Esophagus mucosa (tissue), 1 donor: Measurements from ENCODE around the gene SERTAD3. TPM values are rescaled to one million over a fixed set of nuclear protein-coding genes. Genes with fewer than 3 reads are reported as not detected.

Source experiments
- ATAC-seq: fragments of 200-7000 bp; cut with Tn5 transposase; one replicate; pipeline ENCODE4 v1.9.1; 2020
- total RNA-seq: library from RNA; stranded (reverse); gene quantifications from one replicate; pipeline ENCODE4 v1.2.4, GENCODE V29; 2023
- donor health status: DM: yes; HTN: yes; CAD: no.

SERTAD3 gene
- total RNA-seq, 1 donor from 2014 or later = 20.7 TPM

DNA sequence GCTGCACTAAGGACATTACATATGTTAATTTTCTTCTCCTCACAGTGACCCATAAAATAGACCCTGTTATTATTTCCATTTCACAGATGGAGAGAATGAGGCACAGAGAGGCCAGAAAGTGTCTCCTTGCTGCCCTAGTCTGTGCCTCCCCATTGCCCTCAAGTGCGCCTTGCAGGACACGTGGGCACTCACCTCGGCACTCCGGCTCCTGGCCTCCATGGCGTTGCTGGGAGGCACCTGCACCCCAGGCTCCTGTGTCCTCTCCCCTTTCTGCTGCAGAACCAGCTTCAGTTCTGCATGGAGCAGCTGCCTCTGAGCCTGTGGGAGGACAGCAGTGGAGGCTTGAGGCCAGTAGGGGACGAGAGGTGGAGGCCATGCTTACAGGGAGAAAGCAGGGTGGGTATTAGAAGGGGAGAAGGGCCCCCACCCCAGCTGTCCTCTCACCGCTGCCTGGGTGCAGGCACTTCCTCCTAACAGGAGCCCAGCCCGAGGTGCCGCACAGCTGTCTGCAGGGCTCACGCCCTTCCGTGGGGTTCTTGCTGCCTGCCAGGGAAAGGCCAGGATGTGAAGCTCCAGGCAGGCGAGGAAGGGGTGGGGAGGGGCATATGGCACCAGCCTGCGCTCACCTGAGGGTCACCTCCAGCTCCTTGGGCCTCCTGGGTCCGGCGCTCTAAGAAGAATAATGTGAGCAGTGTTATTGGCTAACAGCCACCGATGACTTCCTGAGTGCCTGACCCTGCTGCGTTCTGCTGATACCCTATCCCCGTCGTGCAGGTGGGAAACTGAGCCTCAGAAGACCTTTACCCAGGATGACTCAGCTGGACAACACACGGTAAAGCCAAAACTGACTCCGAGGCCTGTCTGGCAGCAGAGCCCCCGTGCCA lies 36.2 kb downstream of the SERTAD3 start:
- ATAC-seq = no peak

DNA sequence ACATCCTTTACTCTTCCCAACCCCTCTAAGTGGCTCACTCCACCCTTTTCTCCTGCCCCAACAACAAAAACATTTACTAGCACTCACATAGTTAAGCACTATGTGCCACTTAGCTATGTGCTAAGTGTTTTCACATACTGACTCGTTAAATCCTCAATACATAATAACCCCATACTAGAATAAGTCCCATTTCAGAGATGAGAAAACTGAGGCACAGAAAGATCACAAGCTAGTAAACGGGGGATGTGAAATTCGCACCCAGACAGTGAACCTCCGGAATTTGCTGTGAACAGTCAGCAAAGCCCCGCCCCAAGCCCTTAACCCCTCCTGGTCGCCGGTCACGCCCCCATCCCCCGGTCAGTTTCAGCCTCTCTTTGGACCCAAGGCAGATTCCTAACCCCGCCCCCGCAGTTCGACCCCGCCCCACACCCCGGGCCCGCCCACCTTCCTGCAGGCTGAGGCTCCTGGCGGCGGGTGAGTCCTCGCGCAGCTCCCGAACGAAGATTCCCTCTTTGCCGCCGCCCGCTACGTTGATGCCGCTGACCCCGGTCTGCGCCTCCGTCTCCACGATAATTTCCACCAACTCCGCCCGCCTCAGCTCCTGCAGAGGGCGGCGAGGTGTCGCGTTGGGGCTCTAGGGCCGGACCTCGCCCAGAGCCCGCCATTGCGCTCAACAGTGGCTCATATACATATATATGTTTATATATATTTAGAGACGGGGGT lies 40.7 kb downstream of the SERTAD3 start:
- peak; percentile 83 for ATAC-seq

DNA sequence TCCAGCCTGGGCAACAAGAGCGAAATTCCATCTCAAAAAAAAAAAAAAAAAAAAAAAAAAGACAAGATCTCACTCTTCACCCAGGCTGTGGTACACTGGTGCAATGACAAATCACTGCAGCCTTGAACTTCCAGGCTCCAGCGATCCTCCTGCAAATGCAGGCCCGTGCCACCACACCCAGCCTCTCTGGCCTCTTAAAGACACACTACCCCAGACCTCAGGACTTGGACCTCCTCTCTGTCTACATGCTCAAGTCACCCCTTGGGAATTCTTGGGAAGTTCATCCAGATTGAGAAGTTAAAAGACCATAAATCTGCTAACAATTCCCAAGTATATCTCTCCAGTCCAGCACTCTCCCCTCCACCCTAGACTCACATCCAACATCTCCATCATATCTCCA lies 43.6 kb downstream of the SERTAD3 start:
- ATAC-seq = no peak

DNA sequence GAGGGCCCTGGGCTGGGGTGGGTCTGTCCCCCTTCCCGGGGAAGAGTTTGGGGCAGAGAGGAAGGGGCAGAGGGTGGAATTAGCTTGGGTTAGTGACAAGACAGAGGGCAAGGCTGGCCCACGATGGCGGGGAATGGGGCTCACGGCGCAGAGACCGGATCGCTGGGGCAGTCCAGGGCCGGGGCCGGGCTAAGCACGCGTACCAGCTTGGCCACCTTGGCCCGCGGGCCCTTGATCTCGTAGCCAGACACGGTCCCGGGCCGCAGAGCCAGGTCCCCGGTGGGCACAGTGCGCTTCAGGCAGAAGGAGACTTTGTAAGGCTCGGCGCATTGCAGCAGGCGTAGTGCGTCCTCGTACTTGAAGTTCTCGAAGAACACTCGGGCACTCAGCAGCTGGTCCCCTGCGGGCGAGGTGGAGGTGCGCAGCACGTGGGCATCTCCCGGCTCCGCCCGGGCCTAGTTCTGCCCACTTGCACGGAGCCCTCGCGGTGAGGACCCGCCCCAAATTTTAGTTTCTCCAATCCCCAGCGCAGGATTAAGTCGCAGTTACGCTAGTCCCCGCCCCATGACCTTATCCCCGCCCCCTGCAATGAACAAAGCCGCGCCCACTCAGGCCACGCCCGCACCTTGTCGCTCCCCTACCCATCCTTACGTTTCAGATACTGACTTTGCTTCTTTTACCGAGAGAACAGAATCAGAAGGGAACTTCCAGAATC lies 45.6 kb downstream of the SERTAD3 start:
- ATAC-seq = peak; percentile 51

DNA sequence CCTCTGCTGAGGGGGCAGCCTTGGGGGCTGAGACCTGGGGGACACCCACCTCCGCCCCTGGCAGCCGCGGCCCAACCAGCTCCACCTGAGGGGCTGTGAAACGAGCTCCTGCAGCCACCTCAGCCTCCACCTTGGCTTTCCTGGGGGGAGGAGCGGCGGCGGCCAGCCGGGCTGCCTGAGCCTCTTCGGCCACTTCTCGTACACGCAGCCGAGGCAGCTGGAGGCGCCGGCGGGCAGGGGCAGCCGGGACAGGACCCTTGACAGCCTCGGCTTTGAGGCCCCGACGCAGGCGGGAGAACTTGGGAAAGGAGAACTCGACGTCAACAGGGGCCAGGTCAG lies 46.6 kb downstream of the SERTAD3 start:
- ATAC-seq = no peak

DNA sequence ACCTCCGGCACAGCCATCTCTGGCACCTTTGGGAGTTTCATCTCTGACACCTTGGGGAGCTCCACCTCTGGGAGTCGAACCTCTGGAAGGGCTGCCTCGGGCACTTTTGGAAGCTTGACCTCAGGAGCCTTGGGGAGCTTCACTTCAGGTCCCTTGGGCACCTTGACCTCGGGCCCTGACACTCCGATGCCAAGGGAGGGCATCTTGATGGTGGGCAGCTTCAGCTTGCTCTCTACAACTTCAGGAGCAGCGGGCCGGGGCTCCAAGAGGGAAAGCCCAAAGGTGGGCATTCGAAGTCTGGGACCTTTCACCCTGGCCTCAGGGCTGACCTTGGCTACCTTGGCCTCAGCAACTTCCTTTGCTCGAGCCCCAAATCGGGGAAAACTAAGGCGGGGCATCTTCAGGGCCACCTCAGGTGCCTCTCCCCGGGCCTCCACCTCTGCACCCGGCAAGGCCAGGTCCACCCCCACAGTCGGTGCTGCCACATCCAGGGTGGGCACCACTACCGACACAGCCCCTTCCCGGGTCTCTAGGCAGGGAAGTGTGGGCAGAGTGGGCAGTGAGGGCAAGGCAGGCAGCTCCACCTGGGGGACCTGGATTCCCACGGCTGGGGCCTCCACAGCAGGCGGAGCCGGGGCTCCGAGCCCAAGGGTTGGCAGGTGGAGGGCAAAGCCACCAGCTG lies 47.1 kb downstream of the SERTAD3 start:
- ATAC-seq = no peak

DNA sequence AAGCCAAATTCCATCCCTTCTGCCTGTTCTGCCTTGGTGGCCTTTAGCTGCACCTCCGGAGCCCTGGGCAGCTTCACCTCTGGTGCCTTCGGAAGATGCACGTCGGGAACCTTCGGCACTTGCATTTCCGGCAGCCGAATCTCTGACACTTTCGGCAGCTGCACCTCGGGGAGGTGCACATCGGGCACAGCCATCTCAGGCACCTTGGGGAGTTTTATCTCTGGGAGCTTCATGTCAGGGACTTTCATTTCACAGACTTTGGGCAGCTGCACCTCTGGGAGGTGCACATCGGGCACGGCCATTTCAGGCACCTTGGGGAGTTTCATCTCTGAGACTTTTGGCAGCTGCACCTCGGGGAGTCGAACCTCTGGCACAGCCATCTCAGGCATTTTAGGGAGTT lies 48.2 kb downstream of the SERTAD3 start:
- ATAC-seq = no peak

DNA sequence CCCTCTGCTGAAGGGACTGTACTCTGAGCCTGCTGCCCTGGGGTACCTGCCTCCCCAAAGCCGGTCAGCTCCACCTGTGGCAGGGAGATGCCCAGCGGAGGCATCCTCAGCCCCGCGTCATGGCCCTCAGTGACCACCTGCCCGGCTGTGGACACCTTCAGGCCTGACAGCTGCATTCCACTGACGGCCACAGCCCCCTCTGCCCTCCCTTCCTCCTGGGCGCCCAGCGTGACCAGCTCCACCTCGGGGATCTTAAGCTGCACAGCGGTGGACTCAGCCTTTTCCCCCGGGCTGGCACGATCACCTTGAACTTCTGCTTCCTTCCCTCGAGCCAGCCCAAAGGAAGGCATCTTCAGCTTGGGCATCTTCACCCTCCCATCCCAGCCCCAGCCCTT lies 49.3 kb downstream of the SERTAD3 start:
- ATAC-seq = no peak

DNA sequence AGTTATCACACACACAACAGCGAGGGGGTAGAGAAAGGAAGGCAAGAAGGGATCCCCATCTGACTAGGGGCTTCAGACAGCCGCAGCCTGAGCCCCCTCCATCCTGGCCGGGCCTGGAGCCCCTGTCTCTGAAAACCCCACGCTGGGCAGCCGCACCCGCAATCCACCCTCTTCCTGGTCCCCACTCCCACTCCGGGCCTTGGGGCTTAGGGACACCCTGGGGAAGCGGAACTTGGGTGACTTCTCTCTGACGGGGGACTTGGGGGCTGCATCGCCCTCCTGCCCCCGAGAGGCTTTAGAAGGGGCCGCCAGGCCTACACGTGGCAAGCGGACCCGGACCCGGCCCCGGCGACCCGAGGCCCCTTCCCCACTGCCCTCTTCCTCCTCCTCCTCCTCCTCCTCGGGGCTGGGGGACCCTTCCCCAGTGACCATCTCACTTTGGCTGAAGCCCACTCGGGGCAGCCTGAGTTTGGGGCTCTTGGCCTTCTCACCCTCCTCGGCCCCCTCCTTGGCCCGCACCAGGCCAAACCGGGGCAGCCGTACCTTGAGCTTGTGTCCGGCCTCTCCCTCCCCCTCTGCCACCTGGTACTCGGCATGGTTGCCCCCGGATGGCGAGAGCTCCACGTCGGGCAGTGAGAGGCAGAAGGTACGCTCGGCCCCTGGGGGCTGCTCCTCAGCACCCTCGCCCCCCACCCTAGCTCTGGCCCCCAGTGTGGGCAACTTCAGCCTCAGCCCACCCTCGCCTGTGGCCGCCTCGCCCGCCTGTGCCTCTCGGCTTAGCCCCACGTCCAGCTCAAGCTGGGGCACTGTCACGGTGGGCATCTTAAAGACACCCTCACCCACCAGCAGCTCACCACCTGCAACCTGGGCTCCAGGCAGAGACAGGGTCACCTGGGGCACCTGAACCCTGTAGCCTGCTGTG lies 50.0 kb downstream of the SERTAD3 start:
- no peak for ATAC-seq

DNA sequence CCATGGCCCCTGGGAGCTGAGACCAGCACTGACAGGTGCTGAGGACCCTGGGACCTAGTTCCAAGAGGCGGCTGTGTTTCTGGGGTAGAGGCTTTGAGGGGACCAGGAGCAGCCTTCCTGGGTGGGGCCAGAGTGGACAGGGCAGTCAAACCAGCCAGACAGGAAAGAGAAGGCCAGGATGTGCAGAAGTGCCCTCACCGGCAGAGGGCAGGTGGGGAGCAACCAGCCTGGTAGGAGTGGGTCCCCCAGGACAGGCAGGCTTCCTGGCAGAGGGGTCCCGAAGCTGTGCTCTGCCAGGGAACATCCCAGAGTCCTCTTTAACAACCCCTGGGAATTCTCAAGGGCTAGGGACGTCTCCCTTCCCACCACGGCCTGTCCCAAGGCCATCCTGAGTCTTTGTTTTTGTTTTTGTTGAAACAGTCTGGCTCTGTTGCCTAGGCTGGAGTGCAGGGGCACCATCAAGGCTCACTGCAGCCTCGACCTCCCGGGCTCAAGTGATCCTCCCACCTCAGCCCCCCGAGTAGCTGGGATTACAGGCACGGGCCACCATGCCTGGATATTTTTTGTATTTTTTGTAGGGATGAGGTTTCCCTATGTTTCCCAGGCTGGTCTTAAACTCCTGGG lies 51.1 kb downstream of the SERTAD3 start:
- ATAC-seq = peak; percentile 83

DNA sequence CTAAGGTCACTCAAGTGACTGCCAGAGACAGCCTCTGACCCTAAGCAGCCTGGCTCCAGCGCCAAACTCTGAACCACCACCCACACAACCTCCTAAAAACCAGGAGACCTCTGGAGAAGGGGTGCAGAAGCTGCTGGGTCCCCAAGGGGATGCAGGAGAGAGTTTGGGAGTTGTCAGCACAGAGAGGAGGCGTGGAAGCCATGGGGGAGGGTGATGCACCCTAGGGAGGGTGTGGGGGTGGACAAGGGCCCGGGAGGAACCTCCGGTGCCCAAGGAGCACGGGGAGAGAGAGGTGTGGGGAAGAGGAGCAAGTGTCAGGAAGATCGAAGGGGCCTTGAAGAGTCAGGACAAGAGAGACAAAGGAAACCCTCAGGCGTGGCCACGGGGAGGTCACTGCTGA lies 52.0 kb downstream of the SERTAD3 start:
- no peak for ATAC-seq

Other genes with a start within 250 kb of the SERTAD3 start
- gene TTC9B, start 226.0 kb downstream of the SERTAD3 start, total RNA-seq = not detected
- gene CCNP, start 217.6 kb downstream of the SERTAD3 start, total RNA-seq = not detected
- gene AKT2, start 159.0 kb downstream of the SERTAD3 start, total RNA-seq = 96.0 TPM
- 13.4 TPM for gene C19orf47, start 95.9 kb downstream of the SERTAD3 start, total RNA-seq
- gene PLD3, start 95.6 kb downstream of the SERTAD3 start, total RNA-seq = 55.4 TPM
- gene HIPK4, start 54.2 kb downstream of the SERTAD3 start, total RNA-seq = not detected
- 0.80 TPM for gene PRX, start 31.0 kb downstream of the SERTAD3 start, total RNA-seq
- gene SERTAD1, start 18.3 kb downstream of the SERTAD3 start, total RNA-seq = 14.7 TPM
- gene BLVRB, start 21.4 kb upstream of the SERTAD3 start, total RNA-seq = 119 TPM
- gene SPTBN4, start 22.7 kb upstream of the SERTAD3 start, total RNA-seq = 0.20 TPM
- 42.8 TPM for gene SHKBP1, start 132.5 kb upstream of the SERTAD3 start, total RNA-seq
- gene LTBP4, start 157.0 kb upstream of the SERTAD3 start, total RNA-seq = 68.1 TPM
- gene NUMBL, start 246.3 kb upstream of the SERTAD3 start, total RNA-seq = 11.0 TPM